Endothelial cell of umbilical vein (primary cell): ENCODE measurements around the gene ANKRD33B.

Source experiments
- CTCF ChIP-seq, 2 donors: IDR thresholded peaks; 1 replicate in 1 of 2; 2 replicates in 1 of 2; pipeline ENCODE4 v1.5.1; 2011; ENCODE audit warnings: low read length in 2 of 2, mild to moderate bottlenecking in 2 of 2, moderate library complexity in 2 of 2, control low read depth in 1 of 2, inconsistent platforms in 1 of 2, low read depth in 1 of 2; ENCODE audit not compliant: insufficient read depth in 1 of 2; ENCODE audit errors: extremely low read depth in 1 of 2
- POLR2A ChIP-seq: IDR thresholded peaks from 2 replicates; pipeline ENCODE4 v1.6.1; 2012; ENCODE audit warnings: low read depth, mild to moderate bottlenecking, control low read depth, low read length

GRCh38 chr5:10644192-10644591, 80.3 kb downstream of the ANKRD33B start:
- TF ChIP-seq CTCF (IDR thresholded peaks at IDR 0.05; ENCODE audit: extremely low read depth in 1 of 2, insufficient read depth in 1 of 2, low read depth in 1 of 2, low read length in 2 of 2) (no peak), POLR2A (no peak)
